GM12892 (cell line): ENCODE results near the gene NVL.
"Not testable (repeated sequence)": the region's sequence is repeated elsewhere in the genome, so short reads cannot be mapped to it uniquely, and the experiment has no call there.

Experiments used
- POLR2A ChIP-seq: IDR thresholded peaks from 2 replicates; pipeline ENCODE4 v1.6.1; 2011; ENCODE audit warnings: low read depth, low read length, control low read depth
- TAF1 ChIP-seq: IDR thresholded peaks from 2 replicates; pipeline ENCODE4 v1.6.1; 2011; ENCODE audit warnings: low read depth, mild to moderate bottlenecking, control low read depth, low read length, borderline replicate concordance

DNA sequence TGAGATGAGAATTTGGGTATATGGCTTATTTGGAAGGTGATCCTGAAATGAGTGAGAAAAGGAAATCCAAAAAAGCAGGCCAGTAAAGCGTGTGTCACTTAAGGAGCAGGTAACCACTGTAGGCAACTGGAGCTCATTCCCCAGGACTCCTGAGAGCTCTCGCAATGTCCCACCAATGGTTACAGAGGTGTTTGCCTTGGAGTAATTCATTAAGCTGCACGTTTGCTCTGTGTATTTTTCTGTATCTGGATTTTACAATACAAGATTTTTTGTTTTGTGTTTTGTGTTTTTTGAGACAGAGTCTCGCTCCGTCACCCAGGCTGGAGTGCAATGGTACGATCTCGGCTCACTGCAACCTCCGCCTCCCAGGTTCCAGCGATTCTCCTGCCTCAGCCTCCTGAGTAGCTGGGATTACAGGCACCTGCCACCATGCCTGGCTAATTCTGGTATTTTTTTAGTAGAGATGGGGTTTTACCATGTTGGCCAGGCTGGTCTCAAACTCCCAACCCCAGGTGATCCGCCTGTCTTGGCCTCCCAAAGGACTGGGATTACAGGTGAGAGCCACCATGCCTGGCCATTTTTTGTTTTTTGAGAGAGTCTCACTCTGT lies 123.9 kb downstream of the NVL start:
- TF ChIP-seq TAF1, POLR2A: not testable (repeated sequence)
